Panc1 (cell line): ENCODE results near the gene SCN7A. TPM values are rescaled to one million over a fixed set of nuclear protein-coding genes. Genes with fewer than 3 reads are reported as not detected.

Experiments used
- total RNA-seq: library from RNA; stranded (reverse); gene quantifications from one replicate; pipeline ENCODE4 v1.2.1, GENCODE V29; 2021; ENCODE audit not compliant: unreplicated experiment

The SCN7A gene
- total RNA-seq, 1 experiment from 2014 or later, result 0.03 TPM

Other genes with a start within 250 kb of the SCN7A start
- gene SCN9A, start 118.3 kb downstream of the SCN7A start, total RNA-seq, result 0.10 TPM